ENCODE data around the gene HOXA7. TPM values are rescaled to one million over a fixed set of nuclear protein-coding genes. Genes with fewer than 3 reads are reported as not detected.

Gene HOXA7
- total RNA-seq, 2 experiments from 2014 or later = not detected

GRCh38 chr7:27122077-27122910 is 34.2 kb downstream of the HOXA7 start:
- ChIA-PET CTCF (no interaction called here), POLR2A (no interaction called here)
- Mint-ChIP-seq H3K4me3 (no peak overlapping the region), H3K36me3 (ENCODE audit: low read depth) (no peaks in the 10 kb centered on the region), H3K27ac (no peak overlapping the region), H3K4me1 (no peaks in the 10 kb centered on the region), H3K27me3 (peaks cover 17% of the 10 kb centered on the region), H3K9me3 (no peaks in the 10 kb centered on the region)
- DNase-seq = no peak

GRCh38 chr7:27121684-27122076 is 34.8 kb downstream of the HOXA7 start:
- POLR2A ChIA-PET = no interaction called here
- Mint-ChIP-seq H3K36me3 (ENCODE audit: low read depth) (no peaks in the 10 kb centered on the region), H3K27me3 (peaks cover 11% of the 10 kb centered on the region), H3K9me3 (no peaks in the 10 kb centered on the region), H3K4me3 (no peak overlapping the region), H3K4me1 (no peaks in the 10 kb centered on the region), H3K27ac (no peak overlapping the region)
- no peak for DNase-seq
- CTCF ChIA-PET = no interaction called here

GRCh38 chr7:27119412-27119911 is 37.0 kb downstream of the HOXA7 start:
- Mint-ChIP-seq H3K27me3 (no peaks in the 10 kb centered on the region), H3K27ac (no peak overlapping the region), H3K36me3 (ENCODE audit: low read depth) (no peaks in the 10 kb centered on the region), H3K9me3 (no peaks in the 10 kb centered on the region), H3K4me3 (no peak overlapping the region), H3K4me1 (no peaks in the 10 kb centered on the region)
- POLR2A ChIA-PET = interaction anchor here (0.6 kb wide), 1 partner anchor 863 kb away, joined by 3 read pairs; no protein-coding TSS in a partner anchor
- CTCF ChIA-PET = interaction anchor here (1.1 kb wide), 1 partner anchor 12 kb away, joined by 3 read pairs; no protein-coding TSS in a partner anchor
- no peak for DNase-seq

- Mint-ChIP-seq H3K9me3 (no peaks in the 10 kb centered on the region), H3K27me3 (no peaks in the 10 kb centered on the region), H3K4me1 (no peaks in the 10 kb centered on the region), H3K27ac (no peak overlapping the region), H3K36me3 (ENCODE audit: low read depth) (no peaks in the 10 kb centered on the region), H3K4me3 (no peak overlapping the region)
- DNase-seq = no peak
- POLR2A ChIA-PET = no interaction called here
- CTCF ChIA-PET = no interaction called here
Observed at GRCh38 chr7:27118580-27118979, 37.9 kb downstream of the HOXA7 start.

- no peaks in the 10 kb centered on the region for H3K27me3 Mint-ChIP-seq
- H3K36me3 Mint-ChIP-seq (ENCODE audit: low read depth) = no peaks in the 10 kb centered on the region
- POLR2A ChIA-PET = no interaction called here
- no peaks in the 10 kb centered on the region for H3K9me3 Mint-ChIP-seq
- CTCF ChIA-PET = no interaction called here
- no peak overlapping the region for H3K27ac Mint-ChIP-seq
- no peak for DNase-seq
- H3K4me1 Mint-ChIP-seq = no peaks in the 10 kb centered on the region
- no peak overlapping the region for H3K4me3 Mint-ChIP-seq
Observed at GRCh38 chr7:27117887-27118491, 38.5 kb downstream of the HOXA7 start.

- no peaks in the 10 kb centered on the region for H3K4me1 Mint-ChIP-seq
- CTCF ChIA-PET = no interaction called here
- no peak overlapping the region for H3K4me3 Mint-ChIP-seq
- no peaks in the 10 kb centered on the region for H3K9me3 Mint-ChIP-seq
- no peaks in the 10 kb centered on the region for H3K27me3 Mint-ChIP-seq
- H3K27ac Mint-ChIP-seq = no peak overlapping the region
- POLR2A ChIA-PET = no interaction called here
- no peak for DNase-seq
- H3K36me3 Mint-ChIP-seq (ENCODE audit: low read depth) = no peaks in the 10 kb centered on the region
Observed at GRCh38 chr7:27116962-27117886, 39.3 kb downstream of the HOXA7 start.

GRCh38 chr7:27116031-27116961 is 40.2 kb downstream of the HOXA7 start:
- DNase-seq = no peak
- Mint-ChIP-seq H3K27ac (no peak overlapping the region), H3K36me3 (ENCODE audit: low read depth) (no peaks in the 10 kb centered on the region), H3K4me3 (no peak overlapping the region), H3K27me3 (no peaks in the 10 kb centered on the region), H3K4me1 (no peaks in the 10 kb centered on the region), H3K9me3 (no peaks in the 10 kb centered on the region)
- ChIA-PET POLR2A (no interaction called here), CTCF (no interaction called here)

- ChIA-PET CTCF (interaction anchor here (0.6 kb wide), 1 partner anchor 9 kb away, joined by 3 read pairs; no protein-coding TSS in a partner anchor), POLR2A (no interaction called here)
- no peak for DNase-seq
- H3K4me1 Mint-ChIP-seq = no peaks in the 10 kb centered on the region
- H3K27ac Mint-ChIP-seq = no peak overlapping the region
- H3K9me3 Mint-ChIP-seq = no peaks in the 10 kb centered on the region
- no peak overlapping the region for H3K4me3 Mint-ChIP-seq
- no peaks in the 10 kb centered on the region for H3K36me3 Mint-ChIP-seq (ENCODE audit: low read depth)
- H3K27me3 Mint-ChIP-seq = no peaks in the 10 kb centered on the region
Observed at GRCh38 chr7:27115221-27116026, 41.1 kb downstream of the HOXA7 start.

GRCh38 chr7:27114881-27115220 is 41.6 kb downstream of the HOXA7 start:
- no peaks in the 10 kb centered on the region for H3K4me1 Mint-ChIP-seq
- DNase-seq = no peak
- H3K9me3 Mint-ChIP-seq = no peaks in the 10 kb centered on the region
- ChIA-PET POLR2A (no interaction called here), CTCF (no interaction called here)
- no peaks in the 10 kb centered on the region for H3K27me3 Mint-ChIP-seq
- H3K36me3 Mint-ChIP-seq (ENCODE audit: low read depth) = no peaks in the 10 kb centered on the region
- no peak overlapping the region for H3K27ac Mint-ChIP-seq
- H3K4me3 Mint-ChIP-seq = no peak overlapping the region

- H3K9me3 Mint-ChIP-seq = no peaks in the 10 kb centered on the region
- no peaks in the 10 kb centered on the region for H3K36me3 Mint-ChIP-seq (ENCODE audit: low read depth)
- H3K27ac Mint-ChIP-seq = no peak overlapping the region
- DNase-seq = no peak
- H3K27me3 Mint-ChIP-seq = no peaks in the 10 kb centered on the region
- no peak overlapping the region for H3K4me3 Mint-ChIP-seq
- POLR2A ChIA-PET = no interaction called here
- CTCF ChIA-PET = no interaction called here
- H3K4me1 Mint-ChIP-seq = no peaks in the 10 kb centered on the region
Observed at GRCh38 chr7:27113991-27114769, 42.3 kb downstream of the HOXA7 start.

Measured in activated CD4-positive, alpha-beta T cell treated with anti-CD3 and anti-CD28 coated beads, Interleukin-2, amount 10 ng/mL, durations not matched to agents 7 days and 5 days (primary cell).